HCT116 (cell line): ENCODE results near the gene SLC35A1.

Source experiments
- CTCF ChIP-seq, 3 experiments: fragments of 200-600 bp in 1 of 3; sonication (generic) in 1 of 3; IDR thresholded peaks in 2 of 3; conservative IDR thresholded peaks in 1 of 3; 2 replicates each; pipeline ENCODE4 v1.5.1; 2012 to 2017; ENCODE audit warnings: low read depth in 2 of 3, low read length in 2 of 3, antibody characterized with exemption in 1 of 3, borderline replicate concordance in 1 of 3, control low read depth in 1 of 3, mild to moderate bottlenecking in 1 of 3, mixed read lengths in 1 of 3, mixed run types in 1 of 3, moderate library complexity in 1 of 3; ENCODE audit not compliant: insufficient read depth in 1 of 3
- EZH2 ChIP-seq: fragments of 200-600 bp; sonication (generic); IDR thresholded peaks from 2 replicates; pipeline ENCODE4 v1.6.1; 2017; ENCODE audit warnings: antibody characterized with exemption, mixed run types
- EZH2phosphoT487 ChIP-seq: fragments of 200-600 bp; IDR thresholded peaks from 2 replicates; pipeline ENCODE4 v1.6.1; 2018; ENCODE audit warnings: antibody characterized with exemption, borderline replicate concordance
- POLR2A ChIP-seq: IDR thresholded peaks from 2 replicates; pipeline ENCODE4 v1.7.0; 2011; ENCODE audit warnings: borderline replicate concordance; ENCODE audit not compliant: insufficient read depth, insufficient read length; ENCODE audit errors: extremely low read depth
- POLR2AphosphoS5 ChIP-seq: IDR thresholded peaks from 2 replicates; pipeline ENCODE4 v1.6.1; 2011; ENCODE audit warnings: mild to moderate bottlenecking, low read depth, low read length, moderate library complexity

GRCh38 chr6:87444362-87444761 lies 28.4 kb upstream of the SLC35A1 start:
- TF ChIP-seq POLR2AphosphoS5 (no peak), CTCF (IDR thresholded peaks at IDR 0.05 in 2 of 3, conservative IDR thresholded peaks at IDR 0.05 in 1 of 3; ENCODE audit: borderline replicate concordance in 1 of 3, insufficient read depth in 1 of 3, low read depth in 2 of 3, low read length in 2 of 3) (no peak), POLR2A (no peak), EZH2 (no peak), EZH2phosphoT487 (no peak)
